ENCODE results near the gene TNFRSF14. TPM values are rescaled to one million over a fixed set of nuclear protein-coding genes. Genes with fewer than 3 reads are reported as not detected.

Gene TNFRSF14
- total and polyA plus RNA-seq, 9 of the 15 experiments (the other 6 are each of a cell fraction or from before 2014, with no cell fraction given) = 0.11 to 2.3 (median 0.68) TPM; not detected in 2

GRCh38 chr1:2586154-2587070 is 30.2 kb downstream of the TNFRSF14 start, which contains the start of gene PRXL2B (continued):
- TF ChIP-seq JUN (IDR thresholded peaks at IDR 0.05; ENCODE audit: borderline replicate concordance, low read depth, low read length) (peak; percentile 19; the same call in 1 of the 2 replicates), JUN (CRISPR knock-in tag; IDR thresholded peaks at IDR 0.05; ENCODE audit: borderline replicate concordance) (no peak), WHSC1 (IDR thresholded peaks at IDR 0.05; ENCODE audit: low read length) (no peak), KDM5B (IDR thresholded peaks at IDR 0.05; ENCODE audit: insufficient replicate concordance, low read depth, low read length) (no peak), GTF2E2 (tag; IDR thresholded peaks at IDR 0.05) (no peak), PATZ1 (CRISPR knock-in tag; IDR thresholded peaks at IDR 0.05; ENCODE audit: borderline replicate concordance) (no peak), ZNF592 (IDR thresholded peaks at IDR 0.05) (no peak), TFAM (CRISPR knock-in tag; conservative IDR thresholded peaks at IDR 0.05) (no peak), NCOA2 (IDR thresholded peaks at IDR 0.05; ENCODE audit: partially characterized antibody in 2 of 2) (no peak), ATF3 (IDR thresholded peaks at IDR 0.05) (no peak), ATF3 (CRISPR knock-in tag; conservative IDR thresholded peaks at IDR 0.05) (no peak), BACH1 (tag; IDR thresholded peaks at IDR 0.05) (no peak), POLR2A (conservative IDR thresholded peaks at IDR 0.05) (peak; percentile 76), E2F6 (IDR thresholded peaks at IDR 0.05; ENCODE audit: borderline replicate concordance in 1 of 2, extremely low read depth in 1 of 2, insufficient read depth in 1 of 2, insufficient read length in 1 of 2, low read depth in 1 of 2, low read length in 1 of 2, poor library complexity in 1 of 2, severe bottlenecking in 1 of 2) (peak; percentile 93 to 96), MXI1 (IDR thresholded peaks at IDR 0.05; ENCODE audit: low read depth, low read length) (no peak), ZNF253 (CRISPR knock-in tag; conservative IDR thresholded peaks at IDR 0.05) (no peak), OTX1 (CRISPR knock-in tag; IDR thresholded peaks at IDR 0.05) (no peak)
